HG02588 (cell line): ENCODE measurements around the gene ZBTB48.
A peak's percentile ranks its signal among the peaks of the same experiment; 100 is the strongest.
"Not testable (repeated sequence)": the region's sequence is repeated elsewhere in the genome, so short reads cannot be mapped to it uniquely, and the experiment has no call there.

Experiments used
- ATAC-seq: cut with Tn5 transposase; IDR thresholded peaks from one replicate; pipeline ENCODE4 v1.9.1; 2021; ENCODE audit warnings: mild to moderate bottlenecking, moderate library complexity; ENCODE audit not compliant: unreplicated experiment

ZBTB48 gene

GRCh38 chr1:6579374-6580118, at the start of gene ZBTB48:
TSS of gene ZBTB48 (plus strand) at chr1:6579994. CDS start at chr1:6580610, 616 bp downstream.
- ATAC-seq, result peak; percentile 97

- no peak for ATAC-seq
Measured at GRCh38 chr1:6530504-6531160, 49.2 kb upstream of the ZBTB48 start.

GRCh38 chr1:6531996-6532395, 47.8 kb upstream of the ZBTB48 start:
- ATAC-seq, result no peak

GRCh38 chr1:6534248-6534822, 45.5 kb upstream of the ZBTB48 start:
- no peak for ATAC-seq

- ATAC-seq, result no peak
Measured at GRCh38 chr1:6535214-6535613, 44.6 kb upstream of the ZBTB48 start.

GRCh38 chr1:6536291-6536690, 43.5 kb upstream of the ZBTB48 start:
- no peak for ATAC-seq

GRCh38 chr1:6538956-6539355, 40.8 kb upstream of the ZBTB48 start:
- no peak for ATAC-seq

GRCh38 chr1:6544831-6545230, 35.0 kb upstream of the ZBTB48 start:
- ATAC-seq, result no peak

GRCh38 chr1:6545276-6546112, 34.3 kb upstream of the ZBTB48 start:
- no peak for ATAC-seq

- ATAC-seq, result no peak
Measured at GRCh38 chr1:6546326-6546725, 33.5 kb upstream of the ZBTB48 start.

GRCh38 chr1:6547301-6547700, 32.5 kb upstream of the ZBTB48 start:
- ATAC-seq, result no peak

- ATAC-seq, result peak; percentile 82
Measured at GRCh38 chr1:6554031-6554906, 25.5 kb upstream of the ZBTB48 start, which contains the start of gene NOL9. TSS of gene NOL9 (minus strand) at chr1:6554513. CDS start at chr1:6554502, 11 bp downstream.

- no peak for ATAC-seq
Measured at GRCh38 chr1:6554907-6555778, 24.7 kb upstream of the ZBTB48 start, which contains the start of gene TAS1R1. TSS of gene TAS1R1 (plus strand) at chr1:6555307. CDS start at chr1:6555374, 67 bp downstream.

GRCh38 chr1:6557597-6557996, 22.2 kb upstream of the ZBTB48 start:
- ATAC-seq, result no peak

GRCh38 chr1:6559161-6559560, 20.6 kb upstream of the ZBTB48 start:
- ATAC-seq, result not testable (repeated sequence)

- ATAC-seq, result no peak
Measured at GRCh38 chr1:6560267-6560666, 19.5 kb upstream of the ZBTB48 start.

- ATAC-seq, result no peak
Measured at GRCh38 chr1:6569033-6569432, 10.8 kb upstream of the ZBTB48 start.

- no peak for ATAC-seq
Measured at GRCh38 chr1:6570100-6570499, 9.7 kb upstream of the ZBTB48 start.

- no peak for ATAC-seq
Measured at GRCh38 chr1:6570987-6571386, 8.8 kb upstream of the ZBTB48 start.
